Stimulated activated CD8-positive, alpha-beta memory T cell treated with anti-CD3 and anti-CD28 coated beads, Interleukin-12 subunit alpha, Interleukin-12 subunit beta, amount 100 ng/mL, for 1 hour (primary cell): ENCODE data around the gene AKIRIN2.
"Not testable (repeated sequence)": the region's sequence is repeated elsewhere in the genome, so short reads cannot be mapped to it uniquely, and the experiment has no call there.

Experiments used
- DNase-seq: peaks from one replicate; pipeline ENCODE4 v3.0.0-alpha.2; 2020; ENCODE audit warnings: low read depth

Gene AKIRIN2

GRCh38 chr6:87687893-87688292 is 14.1 kb downstream of the AKIRIN2 start:
- DNase-seq: not testable (repeated sequence)

DNA sequence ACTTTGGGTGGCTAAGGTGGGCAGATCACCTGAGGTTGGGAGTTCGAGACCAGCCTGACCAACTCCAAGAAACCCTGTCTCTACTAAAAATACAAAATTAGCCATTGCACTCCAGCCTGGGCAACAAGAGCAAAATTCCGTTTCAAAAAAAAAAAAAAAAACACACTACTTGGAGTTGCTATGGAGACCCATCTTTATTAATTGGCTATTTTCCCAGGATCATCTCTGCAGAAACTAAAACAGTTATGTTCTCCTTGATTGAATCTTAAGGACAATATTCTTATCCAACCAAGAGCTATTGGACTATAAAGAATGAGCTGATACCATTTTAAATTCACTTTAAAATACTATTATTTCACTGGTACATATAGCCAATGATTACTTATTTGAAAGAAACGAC is 14.7 kb downstream of the AKIRIN2 start:
- DNase-seq: no peak

DNA sequence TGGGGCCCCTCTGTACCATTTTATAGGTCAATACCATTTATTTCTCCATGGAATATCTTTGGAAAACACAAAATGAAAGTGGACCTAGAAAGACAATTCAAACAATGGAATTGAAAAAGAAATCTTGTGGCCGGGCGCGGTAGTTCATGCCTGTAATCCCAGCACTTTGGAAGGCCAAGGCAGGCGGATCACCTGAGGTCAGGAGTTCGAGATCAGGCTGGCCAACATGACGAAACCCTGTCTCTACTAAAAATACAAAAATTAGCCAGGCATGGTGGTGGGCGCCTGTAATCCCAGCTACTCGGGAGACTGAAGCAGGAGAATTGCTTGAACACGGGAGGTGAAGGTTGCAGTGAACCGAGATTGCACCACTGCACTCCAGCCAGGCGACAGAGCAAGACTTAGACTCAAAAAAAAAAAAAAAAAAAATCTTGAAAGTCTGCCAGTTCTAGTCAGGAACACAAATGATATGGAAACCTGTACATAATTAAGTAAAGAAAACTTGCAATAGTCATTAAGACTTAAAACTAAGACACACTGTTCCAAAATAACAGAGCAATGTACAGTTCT is 15.3 kb downstream of the AKIRIN2 start:
- not testable (repeated sequence) for DNase-seq

GRCh38 chr6:87684895-87685654 is 17.0 kb downstream of the AKIRIN2 start:
- no peak for DNase-seq

GRCh38 chr6:87683890-87684289 is 18.1 kb downstream of the AKIRIN2 start:
- no peak for DNase-seq

- no peak for DNase-seq
Observed at GRCh38 chr6:87682310-87682709, 19.7 kb downstream of the AKIRIN2 start.

DNA sequence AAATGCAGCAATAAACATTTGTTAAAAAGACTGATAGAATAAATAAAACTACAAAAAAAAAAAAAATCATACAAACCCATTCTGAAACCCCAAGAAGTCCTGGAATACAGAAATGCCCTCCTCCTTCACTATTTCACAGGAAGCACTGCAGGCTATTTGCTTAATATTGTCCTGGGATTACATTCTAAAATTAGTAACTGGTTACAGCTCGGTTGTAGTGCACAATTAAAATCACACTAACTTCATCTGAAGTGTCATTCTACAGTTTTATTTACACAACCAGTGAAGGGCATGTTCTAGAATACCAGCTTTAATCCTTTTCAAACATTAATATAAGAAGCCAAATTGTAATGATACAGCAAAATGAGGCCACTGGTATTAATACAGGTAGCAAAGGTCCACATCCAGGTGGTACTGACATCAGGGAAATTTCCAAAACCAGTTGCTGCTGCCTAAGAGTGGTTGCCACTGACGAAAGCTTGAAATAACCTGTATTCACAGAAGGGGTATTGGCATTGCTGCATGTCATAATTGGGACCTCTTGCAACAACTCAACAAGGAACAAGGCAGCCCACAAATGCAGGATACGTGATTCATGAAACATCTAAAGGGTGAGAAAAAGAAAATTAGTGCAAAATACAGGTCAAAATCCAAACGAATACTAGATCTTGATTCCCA is 26.9 kb downstream of the AKIRIN2 start:
- DNase-seq: no peak

DNA sequence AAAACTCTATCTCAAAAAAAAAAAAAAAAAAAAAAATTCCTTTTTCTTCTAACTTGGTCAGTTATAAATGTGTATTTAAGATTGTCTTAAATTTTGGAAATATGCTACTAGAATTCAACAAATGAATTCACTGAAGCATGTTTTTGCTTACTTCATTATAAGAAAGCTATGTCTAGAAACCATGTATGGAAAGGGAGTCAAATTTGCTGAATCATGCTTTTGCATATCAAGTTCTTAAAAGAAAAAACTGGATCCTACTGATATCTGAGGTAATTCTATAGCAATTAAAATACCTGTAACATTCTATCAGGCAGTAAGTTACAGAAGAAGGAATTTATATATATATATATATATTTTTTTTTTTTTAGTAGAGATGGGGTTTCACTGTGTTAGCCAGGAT is 27.7 kb downstream of the AKIRIN2 start:
- no peak for DNase-seq

- DNase-seq: no peak
Observed at GRCh38 chr6:87673237-87673636, 28.8 kb downstream of the AKIRIN2 start.

GRCh38 chr6:87672641-87673040 is 29.4 kb downstream of the AKIRIN2 start:
- no peak for DNase-seq

GRCh38 chr6:87671555-87672029 is 30.4 kb downstream of the AKIRIN2 start:
- no peak for DNase-seq

- DNase-seq: no peak
Observed at GRCh38 chr6:87670707-87671106, 31.3 kb downstream of the AKIRIN2 start.

GRCh38 chr6:87669051-87669450 is 33.0 kb downstream of the AKIRIN2 start:
- DNase-seq: no peak

DNA sequence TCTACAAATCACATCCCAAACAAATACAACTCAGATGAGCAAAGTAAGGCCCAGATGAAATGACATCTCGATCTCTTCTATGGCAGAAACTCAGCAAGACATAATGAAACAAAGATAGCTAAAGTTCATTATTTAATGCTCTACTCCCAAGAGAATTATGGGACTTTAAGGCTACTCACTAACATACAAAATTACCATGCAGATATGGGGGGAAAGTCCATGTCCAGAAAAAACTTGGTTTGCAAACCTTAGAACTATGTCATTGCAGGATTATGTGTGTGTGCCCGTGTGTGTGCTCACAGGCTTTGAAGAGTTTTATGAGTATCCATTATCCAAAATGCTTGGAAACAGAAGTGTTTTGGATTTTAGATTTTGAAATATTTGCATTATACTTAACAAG is 34.0 kb downstream of the AKIRIN2 start:
- no peak for DNase-seq

GRCh38 chr6:87667032-87667431 is 35.0 kb downstream of the AKIRIN2 start:
- DNase-seq: no peak

DNA sequence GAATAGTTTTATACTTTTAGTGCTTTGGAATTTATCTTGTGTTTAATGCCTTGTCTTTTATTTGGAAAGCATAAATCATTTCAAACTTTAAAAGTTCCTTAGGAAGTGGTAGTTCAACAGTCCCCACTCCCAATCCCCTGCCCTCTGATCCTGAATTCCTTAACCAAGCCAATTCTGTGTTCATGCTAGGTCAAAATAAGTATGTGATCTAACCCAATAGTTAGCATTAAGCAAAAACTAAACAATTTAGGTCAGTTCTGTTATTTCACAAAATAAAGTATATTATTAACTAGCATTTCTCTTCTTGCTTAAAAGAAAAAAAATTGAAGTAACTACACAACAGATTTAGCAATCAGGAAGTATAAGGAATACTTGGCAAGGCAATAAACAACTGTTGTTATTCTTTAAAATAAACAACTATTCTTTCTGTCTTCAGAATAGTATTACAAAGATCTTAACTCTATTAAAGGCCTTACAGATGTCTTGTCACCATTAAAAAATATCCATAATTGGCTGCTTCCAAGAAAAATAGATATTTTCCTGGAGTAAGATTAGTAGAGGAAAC is 37.0 kb downstream of the AKIRIN2 start:
- DNase-seq: no peak

DNA sequence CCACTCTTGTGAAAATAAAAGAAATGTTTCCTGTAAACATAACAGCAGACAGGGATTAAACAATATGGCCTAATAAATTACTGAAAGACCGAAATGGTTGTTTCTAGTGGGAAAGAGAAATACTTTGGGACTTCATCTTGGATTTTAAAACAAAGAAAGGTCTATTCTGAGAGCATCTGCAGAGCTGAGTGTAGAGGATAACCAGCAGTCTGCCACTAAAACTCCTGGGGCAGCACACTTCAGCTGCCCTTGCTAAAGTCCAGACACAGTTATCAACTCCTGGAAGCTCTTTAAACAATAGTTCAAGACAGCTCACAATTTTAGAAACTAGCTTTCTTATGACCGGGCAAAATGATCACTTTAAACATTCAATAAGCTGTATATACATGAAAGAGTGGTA is 38.6 kb downstream of the AKIRIN2 start:
- no peak for DNase-seq

DNA sequence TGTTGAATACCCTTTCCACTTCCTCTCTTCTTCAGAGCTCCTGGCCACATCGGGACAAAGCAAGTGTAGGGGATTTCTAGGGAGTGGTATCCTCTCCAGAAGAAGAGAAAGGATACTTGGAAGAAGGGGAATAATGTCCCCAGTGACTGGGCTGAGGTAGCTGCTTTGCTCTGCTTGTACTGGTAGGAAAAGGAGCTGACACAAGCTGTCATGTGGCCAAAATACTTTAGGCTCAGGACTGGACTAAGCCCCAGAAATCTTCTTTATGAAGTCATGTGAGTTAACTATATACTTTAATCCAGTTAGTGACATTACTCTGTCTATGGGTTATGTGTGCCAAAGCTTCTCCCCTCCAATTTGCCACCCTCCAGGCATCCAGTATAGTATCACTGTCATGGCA is 40.5 kb downstream of the AKIRIN2 start:
- no peak for DNase-seq

- DNase-seq: no peak
Observed at GRCh38 chr6:87661016-87661415, 41.0 kb downstream of the AKIRIN2 start.

GRCh38 chr6:87660226-87660911 is 41.7 kb downstream of the AKIRIN2 start:
- DNase-seq: no peak

DNA sequence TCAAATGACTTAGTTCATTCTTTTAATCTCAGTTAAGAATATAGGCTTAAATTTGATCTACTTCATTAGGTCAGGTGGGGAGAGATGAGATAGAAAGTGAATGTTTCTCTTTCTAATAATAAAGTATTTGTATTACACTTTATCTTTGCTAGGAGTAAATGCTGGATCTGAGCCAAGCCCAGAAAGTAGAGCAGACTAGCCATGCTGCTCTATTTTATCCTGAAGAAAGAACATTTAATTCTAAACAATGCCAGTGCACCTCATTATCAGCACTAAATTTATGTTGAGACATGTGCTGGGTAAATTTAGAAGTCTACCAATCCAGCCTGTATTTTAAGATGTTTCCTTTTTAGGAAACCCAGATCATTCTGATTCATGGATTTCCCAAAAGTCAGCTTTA is 43.5 kb downstream of the AKIRIN2 start:
- no peak for DNase-seq

DNA sequence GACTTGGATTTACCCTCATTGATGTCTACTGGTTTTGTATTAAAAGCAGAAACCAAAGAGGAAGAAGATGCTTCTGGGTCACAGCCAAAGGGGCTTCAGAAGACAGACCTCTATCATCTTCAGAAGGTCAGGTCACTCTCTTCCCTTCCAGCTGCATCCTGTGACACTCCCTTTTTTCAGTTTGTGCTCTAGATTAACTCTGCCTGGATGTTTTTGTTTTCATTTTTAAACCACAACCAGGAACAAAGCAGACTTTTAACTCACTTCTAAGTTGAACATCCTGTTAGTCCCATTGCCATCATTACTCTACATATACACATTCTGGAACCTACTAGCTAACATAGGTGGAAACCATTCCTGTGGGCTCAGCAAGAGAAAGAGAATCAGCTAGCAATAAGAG is 45.2 kb downstream of the AKIRIN2 start:
- no peak for DNase-seq
